ENCODE measurements around the gene TAS2R1.

TAS2R1 gene

GRCh38 chr5:9594913-9595312, 35.2 kb downstream of the TAS2R1 start:
- Histone ChIP-seq H3K27ac (no peak overlapping the region), H3K9me3 (ENCODE audit: severe bottlenecking) (no peaks in the 10 kb centered on the region), H3K27me3 (ENCODE audit: insufficient read depth, low read depth, severe bottlenecking) (no peaks in the 10 kb centered on the region), H3K36me3 (no peaks in the 10 kb centered on the region), H3K4me3 (ENCODE audit: low read depth, low read length) (no peak overlapping the region)
- no peak for DNase-seq
- no peak for TF ChIP-seq CTCF (IDR thresholded peaks at IDR 0.05; ENCODE audit: low read depth, low read length)

GRCh38 chr5:9589049-9589835, 40.9 kb downstream of the TAS2R1 start:
- Histone ChIP-seq H3K36me3 (no peaks in the 10 kb centered on the region), H3K4me3 (ENCODE audit: low read depth, low read length) (no peak overlapping the region), H3K27me3 (ENCODE audit: insufficient read depth, low read depth, severe bottlenecking) (no peaks in the 10 kb centered on the region), H3K9me3 (ENCODE audit: severe bottlenecking) (peaks cover 3% of the 10 kb centered on the region), H3K27ac (no peak overlapping the region)
- TF ChIP-seq CTCF (IDR thresholded peaks at IDR 0.05; ENCODE audit: low read depth, low read length), result no peak
- DNase-seq, result no peak

- no peaks in the 10 kb centered on the region for H3K36me3 ChIP-seq
- no peak overlapping the region for H3K27ac ChIP-seq
- H3K9me3 ChIP-seq (ENCODE audit: severe bottlenecking), result peaks cover 5% of the 10 kb centered on the region
- H3K4me3 ChIP-seq (ENCODE audit: low read depth, low read length), result no peak overlapping the region
- DNase-seq, result no peak
- TF ChIP-seq CTCF (IDR thresholded peaks at IDR 0.05; ENCODE audit: low read depth, low read length), result no peak
- H3K27me3 ChIP-seq (ENCODE audit: insufficient read depth, low read depth, severe bottlenecking), result no peaks in the 10 kb centered on the region
Measured at GRCh38 chr5:9588254-9588653, 41.9 kb downstream of the TAS2R1 start.

- DNase-seq, result no peak
- no peak for TF ChIP-seq CTCF (IDR thresholded peaks at IDR 0.05; ENCODE audit: low read depth, low read length)
- Histone ChIP-seq H3K27me3 (ENCODE audit: insufficient read depth, low read depth, severe bottlenecking) (no peaks in the 10 kb centered on the region), H3K36me3 (no peaks in the 10 kb centered on the region), H3K9me3 (ENCODE audit: severe bottlenecking) (peaks cover 5% of the 10 kb centered on the region), H3K27ac (no peak overlapping the region), H3K4me3 (ENCODE audit: low read depth, low read length) (no peak overlapping the region)
Measured at GRCh38 chr5:9587135-9587534, 43.0 kb downstream of the TAS2R1 start.

DNA sequence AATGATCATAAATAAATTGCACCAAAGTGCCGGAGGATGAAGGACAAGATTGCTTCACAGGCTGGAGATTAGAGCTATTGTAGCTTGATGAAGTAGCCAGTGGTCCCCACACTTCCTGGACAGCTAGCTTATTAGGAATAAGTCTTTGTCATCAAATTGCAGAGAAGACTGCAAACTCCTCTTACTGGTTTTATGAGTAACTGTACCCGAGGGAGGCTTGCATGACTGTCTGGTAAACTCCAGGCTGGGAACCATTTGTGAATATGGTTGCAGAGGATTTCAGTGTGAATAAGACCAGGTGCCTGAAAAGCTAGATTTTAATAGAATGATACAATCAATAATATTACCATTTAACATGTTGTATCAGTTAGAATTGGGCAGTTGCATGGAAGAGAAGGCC, 47.7 kb downstream of the TAS2R1 start:
- Histone ChIP-seq H3K27me3 (ENCODE audit: insufficient read depth, low read depth, severe bottlenecking) (no peaks in the 10 kb centered on the region), H3K36me3 (no peaks in the 10 kb centered on the region), H3K27ac (no peak overlapping the region), H3K9me3 (ENCODE audit: severe bottlenecking) (peaks cover 11% of the 10 kb centered on the region), H3K4me3 (ENCODE audit: low read depth, low read length) (no peak overlapping the region)
- no peak for DNase-seq
- TF ChIP-seq CTCF (IDR thresholded peaks at IDR 0.05; ENCODE audit: low read depth, low read length), result no peak

Data from WERI-Rb-1 (cell line).